ENCODE data around the gene DAAM1.
A peak's percentile ranks its signal among the peaks of the same experiment; 100 is the strongest.

Gene DAAM1

DNA sequence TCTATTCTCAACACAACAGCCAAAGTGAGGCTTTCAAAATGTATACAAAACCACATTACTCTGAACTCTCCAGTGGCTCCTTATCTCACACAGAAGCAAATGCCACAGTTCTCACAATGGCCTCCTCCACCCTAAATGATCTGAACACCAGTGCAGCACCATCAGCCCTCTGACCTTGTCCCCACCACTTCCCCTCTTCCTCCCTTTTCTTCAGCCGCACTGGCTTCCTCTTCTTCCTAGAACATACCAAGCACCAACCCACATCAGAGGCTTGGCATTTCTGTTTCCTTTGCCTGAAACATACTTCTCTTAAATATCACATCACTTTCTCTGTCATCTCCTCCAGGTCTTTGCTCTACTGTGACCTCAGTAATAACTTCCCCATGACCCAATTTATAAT is 210.4 kb downstream of the DAAM1 start:
- TF ChIP-seq, protein P1, sequence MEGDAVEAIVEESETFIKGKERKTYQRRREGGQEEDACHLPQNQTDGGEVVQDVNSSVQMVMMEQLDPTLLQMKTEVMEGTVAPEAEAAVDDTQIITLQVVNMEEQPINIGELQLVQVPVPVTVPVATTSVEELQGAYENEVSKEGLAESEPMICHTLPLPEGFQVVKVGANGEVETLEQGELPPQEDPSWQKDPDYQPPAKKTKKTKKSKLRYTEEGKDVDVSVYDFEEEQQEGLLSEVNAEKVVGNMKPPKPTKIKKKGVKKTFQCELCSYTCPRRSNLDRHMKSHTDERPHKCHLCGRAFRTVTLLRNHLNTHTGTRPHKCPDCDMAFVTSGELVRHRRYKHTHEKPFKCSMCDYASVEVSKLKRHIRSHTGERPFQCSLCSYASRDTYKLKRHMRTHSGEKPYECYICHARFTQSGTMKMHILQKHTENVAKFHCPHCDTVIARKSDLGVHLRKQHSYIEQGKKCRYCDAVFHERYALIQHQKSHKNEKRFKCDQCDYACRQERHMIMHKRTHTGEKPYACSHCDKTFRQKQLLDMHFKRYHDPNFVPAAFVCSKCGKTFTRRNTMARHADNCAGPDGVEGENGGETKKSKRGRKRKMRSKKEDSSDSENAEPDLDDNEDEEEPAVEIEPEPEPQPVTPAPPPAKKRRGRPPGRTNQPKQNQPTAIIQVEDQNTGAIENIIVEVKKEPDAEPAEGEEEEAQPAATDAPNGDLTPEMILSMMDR (IDR thresholded peaks at IDR 0.05; ENCODE audit: low read depth, low read length) = no peak
- H3K4me3 ChIP-seq (ENCODE audit: low read depth, low read length) = no peak overlapping the region

DNA sequence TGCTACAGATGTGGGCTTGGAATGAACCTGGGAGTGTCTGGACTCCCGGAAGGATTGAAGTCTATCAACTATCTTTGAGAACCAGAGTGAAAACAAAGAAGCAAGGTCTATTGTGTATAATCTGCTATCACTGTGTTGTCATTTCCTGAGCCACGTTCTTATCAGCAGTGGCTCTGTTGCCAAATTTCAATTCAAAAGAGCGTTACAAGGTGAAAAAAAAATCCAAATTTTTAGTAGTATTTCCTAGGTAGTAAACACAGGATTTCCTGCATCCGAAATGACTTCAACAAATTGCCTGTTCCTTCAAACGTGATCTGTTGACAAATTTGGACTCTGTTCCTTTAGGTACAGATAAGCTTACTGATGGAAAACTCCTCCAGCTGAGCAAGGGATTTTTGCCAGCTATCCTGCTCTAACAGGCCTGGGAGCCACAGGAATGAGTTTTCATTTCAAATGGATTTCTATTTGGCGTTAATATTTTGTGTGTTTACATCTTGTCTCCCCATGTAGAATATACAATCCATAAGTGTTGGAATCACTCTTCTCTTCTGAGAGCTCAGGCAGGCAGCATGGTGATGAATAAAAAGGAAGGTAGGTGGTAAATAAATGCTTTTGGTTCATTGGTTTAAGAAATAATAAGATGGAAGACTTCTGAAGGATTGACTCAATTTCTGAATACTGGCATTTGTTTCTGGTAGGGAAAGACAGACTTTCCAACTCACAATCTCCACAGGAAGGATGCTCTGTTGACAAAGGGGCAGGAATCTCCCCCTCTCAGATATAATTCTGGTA is 218.2 kb downstream of the DAAM1 start:
- TF ChIP-seq, protein P1 (IDR thresholded peaks at IDR 0.05; ENCODE audit: low read depth, low read length) = no peak
- 0 out of 2 replicates have a peak overlapping the region, but pooled peaks have one; percentile 1 for H3K4me3 ChIP-seq (ENCODE audit: low read depth, low read length)

DNA sequence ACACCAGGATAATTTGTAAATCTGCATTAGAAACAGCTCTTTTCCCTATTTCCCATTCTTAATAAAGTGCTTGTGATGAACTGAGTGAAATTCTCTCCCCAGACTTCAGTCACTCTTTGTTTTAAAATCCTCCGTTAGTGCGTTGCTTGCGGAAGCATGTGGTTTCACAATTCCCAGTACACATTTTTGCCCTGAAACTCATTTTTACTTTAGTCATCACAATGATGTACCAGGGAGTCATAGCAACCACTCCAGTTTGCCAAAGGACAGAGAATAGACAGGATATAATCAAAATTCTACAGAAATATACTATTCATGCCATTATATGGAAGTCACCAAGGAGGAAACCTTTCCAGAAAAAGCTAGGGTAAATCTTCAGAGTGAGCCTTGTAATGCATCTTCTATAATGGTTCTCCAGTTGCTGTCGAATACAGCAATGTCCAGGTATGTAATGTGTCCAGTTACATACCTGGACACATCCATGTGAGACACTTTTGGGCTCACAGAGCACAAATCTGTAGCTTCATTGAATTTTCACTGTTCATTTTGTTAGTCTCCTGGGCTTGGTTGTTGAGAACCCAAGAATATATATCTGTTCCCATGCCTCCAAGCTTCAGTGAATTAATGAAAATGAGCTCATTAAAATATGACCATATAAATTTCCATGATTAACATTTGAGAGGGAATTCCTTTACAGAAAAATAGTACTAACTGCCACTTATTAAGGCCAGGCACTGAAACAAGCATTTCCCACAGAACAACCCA is 219.0 kb downstream of the DAAM1 start:
- TF ChIP-seq, protein P1 (IDR thresholded peaks at IDR 0.05; ENCODE audit: low read depth, low read length) = no peak

DNA sequence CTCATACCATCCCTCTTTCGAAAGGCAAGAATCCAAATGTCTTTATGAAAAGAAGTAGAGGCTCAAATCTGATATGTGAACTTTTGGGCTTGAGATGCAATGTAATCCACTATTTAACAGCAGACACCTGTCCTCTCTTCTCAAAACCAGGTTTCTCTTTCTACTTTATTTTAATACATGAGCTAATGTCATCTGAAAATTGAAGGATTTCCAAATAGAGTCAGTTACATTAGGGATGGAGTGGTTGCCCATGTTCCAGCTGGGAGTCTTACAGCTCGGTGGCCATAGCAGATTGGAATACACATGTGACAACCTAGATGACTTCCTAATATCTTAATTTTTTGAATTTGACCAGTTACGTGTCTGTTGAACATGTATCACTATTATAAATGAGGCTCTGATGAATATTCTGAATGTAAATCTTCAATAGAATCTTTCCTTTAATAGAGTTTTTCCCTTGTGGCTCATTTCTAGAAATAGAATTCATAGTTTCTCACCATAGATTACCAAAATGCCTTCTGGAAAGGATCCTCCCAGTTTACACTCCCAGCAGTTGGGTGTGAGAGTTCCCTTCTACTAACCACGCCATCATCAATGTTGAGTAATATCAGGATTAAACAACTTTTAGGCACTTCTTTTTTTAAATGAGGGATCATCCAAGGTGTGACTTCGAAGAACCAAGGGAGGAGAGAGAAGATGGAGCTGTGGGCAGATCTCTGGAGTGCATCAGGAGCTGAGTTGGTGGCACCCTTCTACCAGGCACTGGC is 227.6 kb downstream of the DAAM1 start:
- TF ChIP-seq, protein P1 (IDR thresholded peaks at IDR 0.05; ENCODE audit: low read depth, low read length) = no peak
- H3K4me3 ChIP-seq (ENCODE audit: low read depth, low read length) = no peak overlapping the region

More for the DNA sequence above, 219.0 kb downstream of the DAAM1 start:
- H3K4me3 ChIP-seq (ENCODE audit: low read depth, low read length) = 0 out of 2 replicates have a peak overlapping the region, but pooled peaks have one; percentile 1

DNA sequence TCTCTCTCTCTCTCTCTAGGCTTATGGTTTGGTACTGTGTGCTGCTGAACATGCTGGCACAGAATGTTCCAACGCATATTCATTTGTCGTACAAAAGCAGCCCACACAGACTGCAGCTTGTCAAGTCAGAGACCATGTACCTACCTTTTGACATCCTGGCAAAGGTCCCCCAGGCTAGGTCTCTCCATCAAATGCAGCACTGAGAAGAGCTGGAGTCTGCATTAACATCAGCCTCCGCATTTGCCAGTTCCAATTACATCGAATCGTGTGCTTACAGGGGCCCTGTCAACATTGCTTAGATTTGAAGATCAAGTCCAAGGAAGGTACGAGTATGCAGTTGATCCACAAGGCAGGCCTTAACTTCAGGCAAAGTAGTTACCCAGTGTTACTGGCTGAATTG is 228.8 kb downstream of the DAAM1 start:
- H3K4me3 ChIP-seq (ENCODE audit: low read depth, low read length) = no peak overlapping the region
- TF ChIP-seq, protein P1 (IDR thresholded peaks at IDR 0.05; ENCODE audit: low read depth, low read length) = no peak

DNA sequence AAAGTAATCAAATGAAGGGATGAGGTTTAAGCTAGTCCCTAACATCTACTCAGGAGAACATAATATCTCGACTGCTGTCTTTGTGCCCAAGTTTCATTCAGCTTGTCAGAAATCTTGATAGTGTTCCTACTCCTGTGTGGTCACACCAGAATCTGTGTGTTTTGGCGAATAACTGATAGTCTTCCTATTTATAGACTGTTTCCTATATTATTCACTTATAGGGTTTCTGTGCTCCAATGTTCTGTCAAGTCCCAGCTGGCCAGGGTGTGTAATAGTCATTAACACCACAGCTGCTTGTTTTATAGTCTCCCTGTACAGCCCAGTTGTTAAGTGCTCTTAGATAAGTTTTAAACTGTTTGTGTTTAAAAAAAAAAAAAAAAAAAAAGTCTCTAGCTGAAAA is 230.8 kb downstream of the DAAM1 start:
- TF ChIP-seq, protein P1 (IDR thresholded peaks at IDR 0.05; ENCODE audit: low read depth, low read length) = no peak
- no peak overlapping the region for H3K4me3 ChIP-seq (ENCODE audit: low read depth, low read length)

Data from WI38 (cell line).